PFSK-1 (cell line): ENCODE results near the gene CDIPT.

ENCODE experiments used
- FOXP2 ChIP-seq: optimal IDR thresholded peaks from 2 replicates; pipeline ENCODE3; 2011; ENCODE audit warnings: borderline replicate concordance, control low read depth, inconsistent platforms; ENCODE audit not compliant: insufficient read depth; ENCODE audit errors: extremely low read length, extremely low read depth
- POLR2AphosphoS5 ChIP-seq: IDR thresholded peaks from 2 replicates; pipeline ENCODE4 v1.6.1; 2012; ENCODE audit warnings: low read depth, mild to moderate bottlenecking, control low read depth, low read length, moderate library complexity
- REST ChIP-seq, 2 experiments: IDR thresholded peaks; 2 replicates each; pipeline versions ENCODE4 v1.6.1 to v1.8.0; 2011 to 2012; ENCODE audit warnings: low read depth in 2 of 2, low read length in 2 of 2, control low read depth in 1 of 2, inconsistent platforms in 1 of 2, mild to moderate bottlenecking in 1 of 2, moderate library complexity in 1 of 2; ENCODE audit not compliant: insufficient read depth in 1 of 2
- SIN3A ChIP-seq: IDR thresholded peaks from 2 replicates; pipeline ENCODE4 v1.6.1; 2012; ENCODE audit warnings: mild to moderate bottlenecking, low read length, moderate library complexity, borderline replicate concordance; ENCODE audit not compliant: insufficient read depth
- TAF1 ChIP-seq: IDR thresholded peaks from 2 replicates; pipeline ENCODE4 v1.6.1; 2012; ENCODE audit warnings: low read length, control low read depth, borderline replicate concordance; ENCODE audit not compliant: insufficient read depth

CDIPT gene

GRCh38 chr16:29850998-29851397 lies 12.0 kb downstream of the CDIPT start:
- TF ChIP-seq REST (IDR thresholded peaks at IDR 0.05; ENCODE audit: insufficient read depth in 1 of 2, low read depth in 2 of 2, low read length in 2 of 2) = no peak
- no peak for TF ChIP-seq POLR2AphosphoS5
- no peak for TF ChIP-seq FOXP2
- TF ChIP-seq TAF1 = no peak

GRCh38 chr16:29849505-29849904 lies 13.5 kb downstream of the CDIPT start:
- TF ChIP-seq REST (IDR thresholded peaks at IDR 0.05; ENCODE audit: insufficient read depth in 1 of 2, low read depth in 2 of 2, low read length in 2 of 2) = no peak
- no peak for TF ChIP-seq TAF1
- TF ChIP-seq FOXP2 = no peak
- no peak for TF ChIP-seq POLR2AphosphoS5
- TF ChIP-seq SIN3A = no peak

- TF ChIP-seq REST (IDR thresholded peaks at IDR 0.05; ENCODE audit: insufficient read depth in 1 of 2, low read depth in 2 of 2, low read length in 2 of 2) (no peak), FOXP2 (no peak), SIN3A (no peak), TAF1 (no peak), POLR2AphosphoS5 (no peak)
These were observed 14.4 kb downstream of the CDIPT start for GRCh38 chr16:29848420-29849297.

GRCh38 chr16:29845656-29846055 lies 17.4 kb downstream of the CDIPT start:
- TF ChIP-seq POLR2AphosphoS5 (no peak), SIN3A (no peak), REST (IDR thresholded peaks at IDR 0.05; ENCODE audit: insufficient read depth in 1 of 2, low read depth in 2 of 2, low read length in 2 of 2) (no peak), TAF1 (no peak), FOXP2 (no peak)
